OCI-M2 (cell line): ENCODE data around the gene UNK.

Source experiments
- DNase-seq: peaks from one replicate; lab custom pipeline; 2025; ENCODE audit not compliant: unreplicated experiment; lab: John Stamatoyannopoulos, UW

UNK gene

DNA sequence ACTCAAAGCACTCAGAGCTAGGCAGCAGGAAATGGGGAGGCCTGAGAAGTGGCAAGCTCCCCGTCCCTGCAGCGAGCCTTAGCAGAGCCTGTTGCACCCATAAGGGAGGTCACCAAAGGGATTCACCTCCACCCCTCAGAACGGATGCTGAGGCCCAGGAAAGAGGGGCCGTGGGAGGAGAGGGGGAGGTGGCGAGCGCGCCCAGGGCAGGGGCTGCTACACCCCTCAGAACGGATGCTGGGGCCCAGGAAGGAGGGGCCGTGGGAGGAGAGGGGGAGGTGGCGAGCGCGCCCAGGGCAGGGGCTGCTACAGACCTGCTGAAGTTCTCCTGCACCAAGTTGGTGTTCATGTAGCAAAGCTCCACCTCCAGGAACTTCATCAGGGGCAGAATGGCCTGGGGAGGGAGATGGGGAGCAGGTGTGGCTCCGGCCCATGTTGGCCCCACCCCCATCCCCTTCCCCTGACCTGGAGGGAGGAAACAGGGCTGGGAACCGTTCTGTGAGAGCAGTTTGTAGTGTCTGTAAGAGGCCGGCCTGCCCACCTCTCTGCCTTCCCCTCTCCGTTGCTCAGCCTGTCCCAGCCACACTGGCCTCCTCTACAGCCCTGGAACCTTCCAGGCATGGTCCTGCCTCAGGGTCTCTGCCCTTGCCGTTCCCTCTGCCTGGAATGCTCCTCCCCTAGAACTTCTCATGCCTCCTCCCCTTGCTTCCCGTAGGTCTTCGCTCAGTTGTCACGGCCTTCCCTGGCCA is 48.2 kb downstream of the UNK start:
- DNase-seq, result no peak

- DNase-seq, result no peak
These were observed 49.8 kb downstream of the UNK start for GRCh38 chr17:75834279-75834920.

GRCh38 chr17:75834928-75835653 is 50.5 kb downstream of the UNK start:
- no peak for DNase-seq

DNA sequence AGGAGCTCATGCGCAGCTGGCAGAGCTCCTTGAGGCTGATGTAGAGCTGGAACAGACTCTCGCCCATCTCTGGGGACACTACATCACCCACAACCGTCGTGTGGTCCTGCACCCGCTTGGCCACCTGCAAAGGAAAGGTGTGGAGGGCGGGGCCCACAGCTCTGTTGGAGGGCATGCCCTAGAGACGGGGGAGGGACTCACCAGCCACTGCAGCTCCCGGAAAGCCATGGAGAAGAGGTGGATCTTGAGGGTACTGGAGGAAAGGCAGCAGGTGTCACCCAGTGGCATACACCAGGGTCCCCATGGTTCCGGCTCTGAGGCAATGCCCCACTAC is 51.0 kb downstream of the UNK start:
- no peak for DNase-seq

DNA sequence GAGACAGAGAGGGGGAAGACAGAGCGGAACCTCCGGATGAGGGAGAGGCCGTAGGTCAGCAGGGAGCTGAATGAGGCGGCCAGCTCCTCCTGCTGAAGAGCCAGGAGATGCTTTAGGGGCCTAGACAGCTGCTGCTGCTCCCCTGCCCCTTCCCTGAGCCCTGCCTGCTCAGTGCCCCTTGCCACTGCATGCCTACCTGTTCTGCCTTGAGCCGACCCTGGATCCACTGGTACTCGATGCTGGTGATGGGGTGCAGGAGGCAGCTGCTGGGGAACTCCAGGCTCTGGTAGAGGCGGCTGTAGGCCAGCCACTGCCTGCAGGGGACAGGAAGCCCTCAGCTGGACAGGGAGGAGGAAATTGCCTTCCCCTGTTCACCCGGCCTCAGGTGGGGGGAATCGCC is 52.0 kb downstream of the UNK start:
- DNase-seq, result no peak

DNA sequence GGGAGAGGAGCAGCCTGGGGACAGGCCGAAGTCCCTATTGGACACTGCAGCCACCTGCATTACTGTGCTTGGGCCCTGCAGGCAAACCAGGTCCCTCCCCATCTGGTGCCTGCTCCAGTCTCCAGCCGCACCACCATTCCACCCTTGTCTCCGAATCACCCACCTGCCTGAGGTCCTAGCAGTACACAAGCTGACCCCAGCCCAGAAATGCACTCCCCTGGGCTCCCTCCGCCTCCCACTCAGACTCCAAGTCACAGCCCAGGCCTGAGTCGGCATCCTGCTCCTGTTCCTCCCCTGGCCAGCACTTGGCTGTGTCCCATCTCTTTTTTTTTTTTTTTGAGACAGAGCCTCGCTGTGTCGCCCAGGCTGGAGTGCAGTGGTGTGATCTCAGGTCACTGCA is 53.3 kb downstream of the UNK start:
- DNase-seq, result no peak

DNA sequence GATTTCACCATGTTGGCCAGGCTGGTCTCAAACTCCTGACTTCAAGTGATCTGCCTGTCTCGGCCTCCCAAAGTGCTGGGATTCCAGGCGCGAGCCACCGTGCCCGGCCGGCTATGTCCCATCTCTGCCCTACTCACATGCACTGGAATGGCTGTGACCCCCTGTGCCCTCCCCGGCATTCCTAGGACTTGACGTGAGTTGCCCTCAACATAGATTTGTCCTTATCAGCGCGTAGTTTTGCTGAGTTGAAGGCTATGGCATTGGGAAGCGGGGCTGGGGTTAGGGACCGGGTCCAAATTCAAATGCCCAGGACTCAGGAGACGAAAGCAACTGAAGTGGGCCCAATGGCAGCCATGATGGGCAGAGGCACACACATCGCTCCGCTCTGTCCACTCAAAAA is 53.8 kb downstream of the UNK start:
- DNase-seq, result no peak

- DNase-seq, result no peak
These were observed 55.6 kb downstream of the UNK start for GRCh38 chr17:75839942-75840798.

DNA sequence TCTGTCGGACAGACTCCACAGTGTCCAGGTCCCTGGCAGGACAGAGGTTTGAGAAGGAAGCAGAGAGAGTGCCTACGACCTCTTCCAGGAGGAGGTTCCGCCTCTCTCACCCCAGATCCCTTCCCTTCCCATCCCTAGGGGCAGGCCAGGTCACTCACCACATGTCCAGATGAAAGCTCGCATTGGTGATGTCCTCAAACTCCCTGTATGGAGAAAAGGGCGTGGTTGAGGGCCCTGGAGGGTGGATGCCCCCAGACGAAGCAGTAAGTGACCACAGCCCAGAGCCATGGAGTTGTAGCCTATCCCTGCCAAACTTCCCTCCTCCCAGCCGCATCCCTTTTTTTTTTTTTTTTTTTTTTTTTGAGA is 56.2 kb downstream of the UNK start:
- DNase-seq, result no peak

- no peak for DNase-seq
These were observed 57.8 kb downstream of the UNK start for GRCh38 chr17:75842411-75842810.

DNA sequence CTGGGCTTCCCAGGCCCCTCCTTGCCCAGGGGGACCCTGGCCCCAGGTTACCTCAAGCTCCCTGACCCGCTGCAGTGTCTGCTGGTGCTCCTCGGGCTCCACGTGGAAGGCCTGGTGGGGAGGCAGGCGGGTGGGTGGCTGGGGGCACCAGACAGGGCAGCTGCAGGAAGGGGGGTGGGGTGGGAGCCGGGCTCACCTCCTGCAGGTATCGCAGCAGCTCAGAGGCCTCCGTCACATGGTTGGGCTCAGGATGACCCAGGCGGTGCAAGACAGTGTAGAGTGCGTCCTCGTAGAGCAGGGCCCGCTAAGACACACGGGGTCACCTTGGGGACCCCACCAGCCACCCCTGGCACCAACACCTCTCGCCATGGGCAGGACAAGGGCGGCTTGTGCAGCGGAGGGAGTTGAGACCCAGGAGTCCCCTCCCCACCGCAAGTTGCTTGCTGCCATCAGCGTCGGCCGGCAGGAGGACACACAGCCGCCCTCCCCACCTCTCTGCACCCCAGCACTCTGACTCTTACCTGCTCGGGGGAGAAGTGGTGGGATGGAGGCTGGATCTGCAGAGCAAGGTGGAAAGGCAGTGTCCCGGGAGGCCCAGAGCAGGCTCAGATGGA is 58.5 kb downstream of the UNK start:
- no peak for DNase-seq

- DNase-seq, result no peak
These were observed 59.2 kb downstream of the UNK start, which contains the start of gene UNC13D for GRCh38 chr17:75843577-75844529. Gene UNC13D, minus strand, starts transcription at chr17:75844404. Its CDS starts 67 bp downstream, at chr17:75844337.

- no peak for DNase-seq
These were observed 60.0 kb downstream of the UNK start for GRCh38 chr17:75844530-75845057.

DNA sequence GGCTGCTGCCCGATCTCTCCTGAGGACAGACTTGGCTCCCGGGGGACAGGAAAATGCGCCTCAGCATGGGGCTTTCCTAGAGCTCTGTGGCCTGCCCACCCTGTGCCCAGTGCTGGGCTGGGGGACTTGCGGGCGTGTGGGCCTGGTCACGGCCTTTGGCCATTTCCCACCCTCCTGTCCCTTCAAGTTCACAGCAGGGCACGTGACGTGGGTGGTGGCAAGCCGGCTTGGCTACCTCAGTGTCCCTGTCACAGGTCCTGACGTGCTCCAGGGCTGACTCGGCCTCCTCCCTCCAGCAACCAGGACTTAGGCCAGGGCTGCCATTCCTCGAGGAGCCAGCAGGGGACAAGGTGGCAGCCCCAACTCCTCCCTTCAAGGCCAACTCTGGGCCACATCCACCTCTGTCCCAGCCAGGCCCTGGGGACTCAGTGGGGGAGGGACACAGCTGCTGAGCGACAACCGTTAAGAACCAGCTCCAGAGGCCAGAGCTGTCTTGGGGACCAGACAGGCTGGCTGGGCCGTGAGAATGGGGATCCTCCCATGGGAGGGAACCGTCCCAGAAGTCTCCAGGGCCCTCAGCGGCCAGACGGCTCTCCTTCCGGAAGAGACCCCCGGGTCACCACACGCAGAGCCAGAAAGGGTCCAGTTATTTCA is 60.6 kb downstream of the UNK start:
- DNase-seq, result no peak

- DNase-seq, result no peak
These were observed 61.5 kb downstream of the UNK start for GRCh38 chr17:75845933-75846691.

- no peak for DNase-seq
These were observed 62.3 kb downstream of the UNK start for GRCh38 chr17:75846692-75847613.
